MM.1S (cell line): ENCODE data around the gene OGT.

Source experiments
- EZH2 ChIP-seq: fragments of 300-600 bp; sonication (generic); optimal IDR thresholded peaks from 2 replicates; pipeline ENCODE3; 2017; ENCODE audit warnings: low read depth, mild to moderate bottlenecking, antibody characterized with exemption, low read length, mixed read lengths
- EZH2phosphoT487 ChIP-seq: fragments of 300-600 bp; sonication (generic); IDR thresholded peaks from 2 replicates; pipeline ENCODE4 v1.6.1; 2018; ENCODE audit warnings: antibody characterized with exemption, low read length
- TF ChIP-seq, protein P1 (sequence below): fragments of 300-600 bp; sonication (generic); IDR thresholded peaks from 2 replicates; pipeline ENCODE4 v1.5.1; 2016; ENCODE audit warnings: antibody characterized with exemption, low read length, mixed read lengths

DNA sequence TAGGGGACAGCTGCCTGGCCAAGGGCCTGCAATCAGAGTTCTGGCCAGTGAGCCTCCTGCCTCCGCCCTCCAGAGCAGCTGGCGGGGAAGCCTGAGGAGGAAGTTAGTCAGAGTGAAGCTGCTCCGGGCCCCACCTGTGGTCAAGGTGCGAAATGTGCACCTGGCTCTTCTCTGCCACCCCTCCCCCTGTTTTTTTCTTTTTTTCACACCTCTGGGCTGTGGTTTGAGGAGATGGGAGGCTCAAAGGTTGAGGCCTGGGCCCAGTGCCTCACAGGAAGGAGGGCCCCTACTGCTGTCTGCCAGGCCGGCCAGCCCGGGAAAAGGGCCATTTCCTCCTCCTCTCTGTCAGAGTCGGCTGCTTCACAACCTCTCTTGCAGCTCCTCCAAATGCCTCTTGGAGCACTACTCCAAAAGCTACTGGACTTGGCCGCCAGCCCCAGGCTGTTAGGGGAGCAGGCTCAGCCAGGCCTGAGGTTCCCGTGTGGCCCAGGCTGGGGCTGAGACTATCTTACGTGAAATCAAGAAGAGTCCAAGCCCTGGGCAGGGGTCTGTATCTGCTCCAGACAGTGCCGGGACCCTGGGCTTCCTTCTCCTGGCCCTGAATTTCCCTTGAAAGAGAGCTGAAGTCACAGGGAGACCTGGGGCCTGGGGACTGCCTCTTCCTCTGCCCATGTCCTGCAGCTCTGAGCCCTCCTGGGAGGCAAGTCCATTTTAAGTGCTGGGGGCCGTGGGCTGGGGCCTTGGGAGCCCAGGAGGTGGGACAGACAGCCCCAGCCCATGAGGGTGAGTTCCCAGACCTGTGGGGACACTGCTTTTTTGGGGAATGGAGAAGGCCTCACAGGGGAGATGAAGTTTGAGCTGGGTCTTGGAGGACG lies 89.9 kb downstream of the OGT start:
- TF ChIP-seq, protein P1, sequence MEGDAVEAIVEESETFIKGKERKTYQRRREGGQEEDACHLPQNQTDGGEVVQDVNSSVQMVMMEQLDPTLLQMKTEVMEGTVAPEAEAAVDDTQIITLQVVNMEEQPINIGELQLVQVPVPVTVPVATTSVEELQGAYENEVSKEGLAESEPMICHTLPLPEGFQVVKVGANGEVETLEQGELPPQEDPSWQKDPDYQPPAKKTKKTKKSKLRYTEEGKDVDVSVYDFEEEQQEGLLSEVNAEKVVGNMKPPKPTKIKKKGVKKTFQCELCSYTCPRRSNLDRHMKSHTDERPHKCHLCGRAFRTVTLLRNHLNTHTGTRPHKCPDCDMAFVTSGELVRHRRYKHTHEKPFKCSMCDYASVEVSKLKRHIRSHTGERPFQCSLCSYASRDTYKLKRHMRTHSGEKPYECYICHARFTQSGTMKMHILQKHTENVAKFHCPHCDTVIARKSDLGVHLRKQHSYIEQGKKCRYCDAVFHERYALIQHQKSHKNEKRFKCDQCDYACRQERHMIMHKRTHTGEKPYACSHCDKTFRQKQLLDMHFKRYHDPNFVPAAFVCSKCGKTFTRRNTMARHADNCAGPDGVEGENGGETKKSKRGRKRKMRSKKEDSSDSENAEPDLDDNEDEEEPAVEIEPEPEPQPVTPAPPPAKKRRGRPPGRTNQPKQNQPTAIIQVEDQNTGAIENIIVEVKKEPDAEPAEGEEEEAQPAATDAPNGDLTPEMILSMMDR, result no peak
- no peak for TF ChIP-seq EZH2
- no peak for TF ChIP-seq EZH2phosphoT487
